ENCODE measurements around the gene PRKAR2A.
"Not testable (repeated sequence)": the region's sequence is repeated elsewhere in the genome, so short reads cannot be mapped to it uniquely, and the experiment has no call there.

PRKAR2A gene

GRCh38 chr3:48776854-48777253, 70.8 kb downstream of the PRKAR2A start:
- DNase-seq (ENCODE audit: low spot score), result no peak

GRCh38 chr3:48770192-48770502, 77.5 kb downstream of the PRKAR2A start:
- no peak for DNase-seq (ENCODE audit: low spot score)

GRCh38 chr3:48765376-48765775, 82.3 kb downstream of the PRKAR2A start:
- DNase-seq (ENCODE audit: low spot score), result no peak

- no peak for DNase-seq (ENCODE audit: low spot score)
These were observed 84.9 kb downstream of the PRKAR2A start for GRCh38 chr3:48762816-48763215.

- DNase-seq (ENCODE audit: low spot score), result not testable (repeated sequence)
These were observed 87.6 kb downstream of the PRKAR2A start for GRCh38 chr3:48759991-48760540.

GRCh38 chr3:48759531-48759930, 88.1 kb downstream of the PRKAR2A start:
- not testable (repeated sequence) for DNase-seq (ENCODE audit: low spot score)

GRCh38 chr3:48759071-48759470, 88.6 kb downstream of the PRKAR2A start:
- DNase-seq (ENCODE audit: low spot score), result no peak

- no peak for DNase-seq (ENCODE audit: low spot score)
These were observed 91.0 kb downstream of the PRKAR2A start for GRCh38 chr3:48756640-48757039.

- DNase-seq (ENCODE audit: low spot score), result no peak
These were observed 96.8 kb downstream of the PRKAR2A start for GRCh38 chr3:48750856-48751255.

GRCh38 chr3:48748754-48749153, 98.9 kb downstream of the PRKAR2A start:
- DNase-seq (ENCODE audit: low spot score), result no peak

GRCh38 chr3:48747706-48748105, 100.0 kb downstream of the PRKAR2A start:
- no peak for DNase-seq (ENCODE audit: low spot score)

GRCh38 chr3:48747015-48747615, 100.6 kb downstream of the PRKAR2A start:
- DNase-seq (ENCODE audit: low spot score), result no peak

GRCh38 chr3:48743773-48744172, 103.9 kb downstream of the PRKAR2A start:
- no peak for DNase-seq (ENCODE audit: low spot score)

- DNase-seq (ENCODE audit: low spot score), result not testable (repeated sequence)
These were observed 106.4 kb downstream of the PRKAR2A start for GRCh38 chr3:48741226-48741625.

- DNase-seq (ENCODE audit: low spot score), result peak; percentile 85
These were observed 107.5 kb downstream of the PRKAR2A start for GRCh38 chr3:48739955-48740823.

GRCh38 chr3:48739617-48739954, 108.1 kb downstream of the PRKAR2A start:
- no peak for DNase-seq (ENCODE audit: low spot score)

- no peak for DNase-seq (ENCODE audit: low spot score)
These were observed 108.6 kb downstream of the PRKAR2A start for GRCh38 chr3:48738926-48739616.

GRCh38 chr3:48738144-48738536, 109.5 kb downstream of the PRKAR2A start:
- no peak for DNase-seq (ENCODE audit: low spot score)

- DNase-seq (ENCODE audit: low spot score), result not testable (repeated sequence)
These were observed 112.5 kb downstream of the PRKAR2A start for GRCh38 chr3:48735075-48735767.

GRCh38 chr3:48734541-48734940, 113.1 kb downstream of the PRKAR2A start:
- not testable (repeated sequence) for DNase-seq (ENCODE audit: low spot score)

- DNase-seq (ENCODE audit: low spot score), result not testable (repeated sequence)
These were observed 113.7 kb downstream of the PRKAR2A start for GRCh38 chr3:48733752-48734518.

Data from germinal center (tissue), 1 donor.